Adrenal gland (tissue), 12 donors: ENCODE measurements around the gene HIVEP3. TPM values are rescaled to one million over a fixed set of nuclear protein-coding genes. Genes with fewer than 3 reads are reported as not detected.

Experiments
- DNase-seq, 7 donors: peaks; one replicate each; pipeline ENCODE4 v3.0.0-alpha.2; 2019 to 2020
- H3K27ac ChIP-seq, 5 donors: fragments of 200-600 bp; sonication (generic) in 4 of 5; 1 replicate in 3 of 5; 2 replicates in 2 of 5; pipeline versions ENCODE4 v1.5.1 to v1.8.0; 2016 to 2020; ENCODE audit warnings: mild to moderate bottlenecking in 1 of 5
- H3K27me3 ChIP-seq: fragments of 200-600 bp; 2 replicates; pipeline ENCODE4 v1.8.0; 2021
- H3K36me3 ChIP-seq, 2 donors: fragments of 200-600 bp; replicated peaks in 1 of 2; 1 replicate in 1 of 2; 2 replicates in 1 of 2; pipeline versions ENCODE4 v1.5.1 to v1.8.0; 2018 to 2022
- H3K4me1 ChIP-seq, 2 donors: fragments of 200-600 bp; replicated peaks in 1 of 2; 1 replicate in 1 of 2; 2 replicates in 1 of 2; pipeline versions ENCODE4 v1.5.1 to v1.8.0; 2018 to 2021
- H3K4me3 ChIP-seq, 4 donors: fragments of 200-600 bp; sonication (generic) in 3 of 4; one replicate each; pipeline ENCODE4 v1.5.1; 2016 to 2018
- H3K9me3 ChIP-seq, 3 donors: fragments of 200-600 bp; sonication (generic) in 1 of 3; replicated peaks in 1 of 3; 1 replicate in 2 of 3; 2 replicates in 1 of 3; pipeline versions ENCODE4 v1.5.1 to v1.8.0; 2016 to 2021
- POLR2A ChIP-seq, 2 donors: fragments of 450-650 bp; IDR thresholded peaks; one replicate each; pipeline ENCODE4 v1.6.1; 2017; ENCODE audit warnings: antibody characterized with exemption in 2 of 2, mild to moderate bottlenecking in 2 of 2, moderate library complexity in 1 of 2
- WGBS, 4 donors: extraction: QIAGEN DNeasy Blood & Tissue Kit in 2 of 4; methylation state at CpG; one replicate each; pipeline versions ENCODE4 v1.1.5 to v1.1.7; 2013 to 2017; 5-methylcytosine and 5-hydroxymethylcytosine counted together
- intact Hi-C, 2 donors: fragments of 100-400 bp; cut with DNase I; formaldehyde crosslinking; loops; one replicate each; pipeline versions ENCODE4 v1.14.1 to v1.15.0; 2022 to 2023
- polyA plus RNA-seq, 3 donors: library from polyadenylated mRNA; stranded (reverse); fragments of 200-250 nt in 2 of 3; fragments of 350-450 nt in 1 of 3; fragmentation: Illumina TruSeq in 1 of 3; extraction: RNeasy Lipid Tissue Mini Kit (QIAGEN cat#74804) in 1 of 3; gene quantifications; one replicate each; pipeline ENCODE4 v1.2.3, GENCODE V29; 2013 to 2014
- total RNA-seq, 9 donors: library from RNA; depleted of rRNA in 4 of 9; stranded (reverse); fragments of >200 nt in 4 of 9; fragments of 120-200 nt in 1 of 9; fragmentation: NEBNext Ultra II Directional in 1 of 9; extraction: Animal tissue kit (Norgen Biotek cat#: 25700) in 1 of 9; gene quantifications; one replicate each; pipeline versions ENCODE4 v1.1.0 to v1.2.4, GENCODE V29; 2013 to 2023
- TF ChIP-seq, protein P1 (sequence below), 6 experiments: fragments of 450-650 bp in 4 of 6; fragments of 200-600 bp in 2 of 6; sonication (generic) in 1 of 6; IDR thresholded peaks; 1 replicate in 5 of 6; 2 replicates in 1 of 6; pipeline versions ENCODE4 v1.5.1 to v1.8.0; 2016 to 2021; ENCODE audit warnings: antibody characterized with exemption in 6 of 6, mild to moderate bottlenecking in 2 of 6, moderate library complexity in 1 of 6
- donor health status: healthy with polysubstance abuse.
- donor health status: Bipolar disorder and iron deficiency.
- donor health status: DM: yes; HTN: yes; CAD: no.
- donor health status: DM: no; HTN: no; CAD: no.
- donor health status: DM: no; HTN: no; CAD: no.
- donor health status: DM: yes; HTN: yes; CAD: no.

The HIVEP3 gene
- total and polyA plus RNA-seq, 12 donors: 3.2 to 7.7 (median 7.0) TPM

GRCh38 chr1:41874903-41875411 is 43.8 kb downstream of the HIVEP3 start:
- Histone ChIP-seq H3K9me3 (no peaks in the 10 kb centered on the region), H3K27ac (peak overlapping the region in 1 of 5 donors; percentile 6), H3K36me3 (no peaks in the 10 kb centered on the region), H3K4me3 (no peak overlapping the region), H3K4me1 (peaks cover 0 to 19% of the 10 kb centered on the region in 2 donors), H3K27me3 (no peaks in the 10 kb centered on the region)
- 73 to 88% (median 82%) methylated on average over 3 to 7 of the region's 7 CpGs for WGBS, 4 donors
- DNase-seq: no peak
- TF ChIP-seq POLR2A (IDR thresholded peaks at IDR 0.05): no peak
- TF ChIP-seq, protein P1, sequence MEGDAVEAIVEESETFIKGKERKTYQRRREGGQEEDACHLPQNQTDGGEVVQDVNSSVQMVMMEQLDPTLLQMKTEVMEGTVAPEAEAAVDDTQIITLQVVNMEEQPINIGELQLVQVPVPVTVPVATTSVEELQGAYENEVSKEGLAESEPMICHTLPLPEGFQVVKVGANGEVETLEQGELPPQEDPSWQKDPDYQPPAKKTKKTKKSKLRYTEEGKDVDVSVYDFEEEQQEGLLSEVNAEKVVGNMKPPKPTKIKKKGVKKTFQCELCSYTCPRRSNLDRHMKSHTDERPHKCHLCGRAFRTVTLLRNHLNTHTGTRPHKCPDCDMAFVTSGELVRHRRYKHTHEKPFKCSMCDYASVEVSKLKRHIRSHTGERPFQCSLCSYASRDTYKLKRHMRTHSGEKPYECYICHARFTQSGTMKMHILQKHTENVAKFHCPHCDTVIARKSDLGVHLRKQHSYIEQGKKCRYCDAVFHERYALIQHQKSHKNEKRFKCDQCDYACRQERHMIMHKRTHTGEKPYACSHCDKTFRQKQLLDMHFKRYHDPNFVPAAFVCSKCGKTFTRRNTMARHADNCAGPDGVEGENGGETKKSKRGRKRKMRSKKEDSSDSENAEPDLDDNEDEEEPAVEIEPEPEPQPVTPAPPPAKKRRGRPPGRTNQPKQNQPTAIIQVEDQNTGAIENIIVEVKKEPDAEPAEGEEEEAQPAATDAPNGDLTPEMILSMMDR (IDR thresholded peaks at IDR 0.05): no peak
- intact Hi-C loops: no loop called here

DNA sequence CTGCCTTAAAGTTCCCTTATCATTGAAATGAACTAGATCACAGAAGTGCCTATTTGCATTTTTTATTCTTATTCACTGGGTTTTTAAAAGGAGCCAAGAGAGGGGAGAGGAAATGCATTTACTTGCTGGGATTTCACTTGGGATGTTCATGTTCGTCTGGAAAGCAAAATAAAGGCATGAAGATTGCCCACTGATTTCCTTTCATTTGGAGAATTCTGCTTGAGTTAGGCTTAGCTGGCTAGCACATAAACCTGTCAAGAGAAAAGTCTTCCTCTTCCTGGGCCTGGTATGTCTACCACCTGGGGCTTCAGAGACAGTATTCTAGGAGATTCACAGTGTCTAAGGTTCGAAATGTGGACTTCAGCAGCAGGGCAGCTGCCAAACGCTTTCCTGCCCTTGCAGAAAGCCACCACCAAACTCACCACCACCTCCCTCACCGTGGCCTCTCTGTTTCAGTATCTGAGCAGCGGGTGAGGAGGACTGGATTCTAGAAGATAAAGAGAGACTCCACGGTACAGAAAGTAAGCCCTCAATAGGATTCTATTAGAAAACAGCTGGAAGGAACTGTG is 44.5 kb downstream of the HIVEP3 start:
- intact Hi-C loops: no loop called here
- Histone ChIP-seq H3K27ac (peak overlapping the region in 1 of 5 donors; percentile 10), H3K4me1 (peaks cover 0 to 19% of the 10 kb centered on the region in 2 donors), H3K9me3 (no peaks in the 10 kb centered on the region), H3K36me3 (no peaks in the 10 kb centered on the region), H3K27me3 (no peaks in the 10 kb centered on the region), H3K4me3 (no peak overlapping the region)
- TF ChIP-seq, protein P1 (IDR thresholded peaks at IDR 0.05): no peak
- no peak for TF ChIP-seq POLR2A (IDR thresholded peaks at IDR 0.05)
- 77 to 91% (median 80%) methylated on average over 6 of the region's 6 CpGs for WGBS, 4 donors
- no peak for DNase-seq

- H3K36me3 ChIP-seq: no peaks in the 10 kb centered on the region
- H3K9me3 ChIP-seq: no peaks in the 10 kb centered on the region
- intact Hi-C loops: no loop called here
- DNase-seq: no peak
- no peak overlapping the region for H3K4me3 ChIP-seq
- TF ChIP-seq POLR2A (IDR thresholded peaks at IDR 0.05): no peak
- TF ChIP-seq, protein P1 (IDR thresholded peaks at IDR 0.05): no peak
- peaks cover 0 to 19% of the 10 kb centered on the region in 2 donors for H3K4me1 ChIP-seq
- 81 to 89% (median 86%) methylated on average over 4 of the region's 4 CpGs for WGBS, 4 donors
- no peak overlapping the region for H3K27ac ChIP-seq
- H3K27me3 ChIP-seq: no peaks in the 10 kb centered on the region
These were observed 46.6 kb downstream of the HIVEP3 start for GRCh38 chr1:41872074-41872473.

- WGBS, 4 donors: 60 to 66% (median 65%) methylated on average over 7 of the region's 7 CpGs
- no peak overlapping the region for H3K27ac ChIP-seq
- H3K9me3 ChIP-seq: no peaks in the 10 kb centered on the region
- H3K36me3 ChIP-seq: no peaks in the 10 kb centered on the region
- no peak for TF ChIP-seq POLR2A (IDR thresholded peaks at IDR 0.05)
- no peak for DNase-seq
- peaks cover 0 to 16% of the 10 kb centered on the region in 2 donors for H3K4me1 ChIP-seq
- no peaks in the 10 kb centered on the region for H3K27me3 ChIP-seq
- intact Hi-C loops: no loop called here
- H3K4me3 ChIP-seq: no peak overlapping the region
These were observed 48.6 kb downstream of the HIVEP3 start for GRCh38 chr1:41870076-41870562.
